GM23338 (cell line): ENCODE measurements around the gene KPTN. TPM values are rescaled to one million over a fixed set of nuclear protein-coding genes. Genes with fewer than 3 reads are reported as not detected.

Experiments
- ATAC-seq: fragments of 200-7000 bp; cut with Tn5 transposase; 3 replicates; pipeline ENCODE4 v1.9.1; 2020
- DNase-seq: peaks from one replicate; pipeline ENCODE4 v3.0.0-alpha.2; 2015; ENCODE audit warnings: low spot score
- H2AFZ ChIP-seq: fragments of 200-600 bp; sonication (generic); 2 replicates; pipeline ENCODE4 v1.8.0; 2016; ENCODE audit warnings: antibody characterized with exemption, mild to moderate bottlenecking, moderate library complexity
- H3F3A ChIP-seq: fragments of 200-600 bp; sonication (generic); replicated peaks from 2 replicates; pipeline ENCODE4 v1.8.0; 2017; ENCODE audit warnings: antibody characterized with exemption, mixed run types, low read depth
- H3K27ac ChIP-seq: fragments of 200-600 bp; sonication (generic); 2 replicates; pipeline ENCODE4 v1.6.1; 2016; ENCODE audit warnings: low read depth
- H3K27me3 ChIP-seq: fragments of 200-600 bp; sonication (generic); 2 replicates; pipeline ENCODE4 v1.8.0; 2016; ENCODE audit warnings: mild to moderate bottlenecking, mixed run types, moderate library complexity; ENCODE audit not compliant: insufficient read depth
- H3K36me3 ChIP-seq: fragments of 200-600 bp; sonication (generic); 2 replicates; pipeline ENCODE4 v1.8.0; 2016; ENCODE audit warnings: mild to moderate bottlenecking; ENCODE audit not compliant: insufficient read depth
- H3K4me1 ChIP-seq: fragments of 200-600 bp; sonication (generic); 2 replicates; pipeline ENCODE4 v1.8.0; 2016; ENCODE audit warnings: mild to moderate bottlenecking, moderate library complexity; ENCODE audit not compliant: insufficient read depth
- H3K4me2 ChIP-seq: fragments of 200-600 bp; sonication (generic); 2 replicates; pipeline ENCODE4 v1.7.1; 2017; ENCODE audit warnings: mixed run types
- H3K4me3 ChIP-seq: fragments of 200-600 bp; sonication (generic); 2 replicates; pipeline ENCODE4 v1.6.1; 2016; ENCODE audit warnings: mixed run types
- H3K79me2 ChIP-seq: fragments of 200-600 bp; sonication (generic); replicated peaks from 2 replicates; pipeline ENCODE4 v1.8.0; 2017; ENCODE audit warnings: mild to moderate bottlenecking; ENCODE audit not compliant: insufficient read depth
- H3K9me2 ChIP-seq: fragments of 200-600 bp; sonication (generic); 2 replicates; pipeline ENCODE4 v1.8.0; 2017; ENCODE audit not compliant: insufficient read depth
- H4K20me1 ChIP-seq: fragments of 200-600 bp; sonication (generic); replicated peaks from 2 replicates; pipeline ENCODE4 v1.8.0; 2017; ENCODE audit warnings: mild to moderate bottlenecking; ENCODE audit not compliant: insufficient read depth
- H3K27ac Mint-ChIP-seq: 2 replicates; pipeline ENCODE4 v1.8.0; 2020; ENCODE audit warnings: inconsistent platforms, mild to moderate bottlenecking, moderate library complexity, mixed read lengths
- H3K27me3 Mint-ChIP-seq: 3 replicates; pipeline ENCODE4 v1.8.0; 2022; ENCODE audit warnings: low read depth, mild to moderate bottlenecking, moderate library complexity, mixed read lengths, inconsistent platforms; ENCODE audit not compliant: insufficient read depth, poor library complexity
- H3K36me3 Mint-ChIP-seq: 3 replicates; pipeline ENCODE4 v1.8.0; 2021; ENCODE audit warnings: low read depth, mild to moderate bottlenecking, inconsistent platforms, moderate library complexity, mixed read lengths
- H3K4me1 Mint-ChIP-seq: 3 replicates; pipeline ENCODE4 v1.8.0; 2020; ENCODE audit warnings: mild to moderate bottlenecking, inconsistent platforms, mixed read lengths
- H3K4me3 Mint-ChIP-seq: 3 replicates; pipeline ENCODE4 v1.8.0; 2021; ENCODE audit warnings: moderate library complexity, mild to moderate bottlenecking, inconsistent platforms, mixed read lengths
- H3K9me3 Mint-ChIP-seq: 3 replicates; pipeline ENCODE4 v1.8.0; 2020; ENCODE audit warnings: moderate library complexity, mild to moderate bottlenecking, inconsistent platforms, mixed read lengths
- CREB1 ChIP-seq: fragments of 250-450 bp; sonication (Bioruptor Pico); IDR thresholded peaks from 2 replicates; pipeline ENCODE4 v1.5.0; 2020; ENCODE audit warnings: low read depth, mild to moderate bottlenecking, moderate library complexity
- CTCF ChIP-seq, 2 experiments: fragments of 200-600 bp in 1 of 2; sonication (generic) in 1 of 2; conservative IDR thresholded peaks; 2 replicates each; pipeline versions ENCODE4 v1.5.1 to v1.6.1; 2016 to 2017; ENCODE audit warnings: antibody characterized with exemption in 2 of 2, low read depth in 2 of 2, mild to moderate bottlenecking in 2 of 2, moderate library complexity in 1 of 2
- EZH2 ChIP-seq: fragments of 200-600 bp; sonication (generic); IDR thresholded peaks from one replicate; pipeline ENCODE4 v1.8.0; 2017; ENCODE audit warnings: antibody characterized with exemption, mild to moderate bottlenecking, low read depth; ENCODE audit not compliant: unreplicated experiment
- EZH2phosphoT487 ChIP-seq: fragments of 200-600 bp; sonication (generic); IDR thresholded peaks from one replicate; pipeline ENCODE4 v1.8.1; 2018; ENCODE audit warnings: antibody characterized with exemption; ENCODE audit not compliant: unreplicated experiment
- JUNB ChIP-seq: IDR thresholded peaks from one replicate; pipeline ENCODE4 v1.6.1; 2016; ENCODE audit warnings: antibody characterized with exemption; ENCODE audit not compliant: unreplicated experiment
- NANOG ChIP-seq: IDR thresholded peaks from 2 replicates; pipeline ENCODE4 v1.6.1; 2016; ENCODE audit warnings: antibody characterized with exemption, borderline replicate concordance
- POLR2AphosphoS5 ChIP-seq: IDR thresholded peaks from 2 replicates; pipeline ENCODE4 v1.6.1; 2016; ENCODE audit warnings: antibody characterized with exemption, low read depth
- REST ChIP-seq: IDR thresholded peaks from one replicate; pipeline ENCODE4 v1.6.1; 2018; ENCODE audit warnings: antibody characterized with exemption; ENCODE audit not compliant: unreplicated experiment
- STAT1 ChIP-seq: IDR thresholded peaks from one replicate; pipeline ENCODE4 v1.6.1; 2016; ENCODE audit warnings: antibody characterized with exemption; ENCODE audit not compliant: unreplicated experiment
- ZNF114 ChIP-seq: fragments of 250-450 bp; sonication (Bioruptor Pico); IDR thresholded peaks from 2 replicates; pipeline ENCODE4 v1.5.0; 2020; ENCODE audit warnings: mild to moderate bottlenecking, moderate library complexity
- ZNF331 ChIP-seq: fragments of 250-450 bp; sonication (Bioruptor Pico); IDR thresholded peaks from 2 replicates; pipeline ENCODE4 v1.5.0; 2020; ENCODE audit warnings: low read depth, mild to moderate bottlenecking, moderate library complexity
- ZNF462 ChIP-seq: fragments of 250-450 bp; sonication (Bioruptor Pico); IDR thresholded peaks from 2 replicates; pipeline ENCODE4 v1.5.0; 2020; ENCODE audit warnings: mild to moderate bottlenecking, moderate library complexity
- polyA plus RNA-seq: library from polyadenylated mRNA; unstranded; fragments of >200 nt; fragmentation: Nextera tagmentation; extraction: Ambion mirVana; gene quantifications from 2 replicates; pipeline ENCODE4 v1.2.1, GENCODE V29; 2016
- total RNA-seq: library from RNA; depleted of rRNA; stranded (reverse); fragments of >200 nt; shearing (Covaris generic); gene quantifications from 2 replicates; pipeline ENCODE4 v1.2.3, GENCODE V29; 2014
- TF ChIP-seq, protein P1 (sequence below): IDR thresholded peaks from 2 replicates; pipeline ENCODE4 v1.6.1; 2016; ENCODE audit warnings: antibody characterized with exemption

The KPTN gene
- total and polyA plus RNA-seq, 2 experiments from 2014 or later, result 19.8 to 26.2 TPM

- Mint-ChIP-seq H3K9me3 (no peaks in the 10 kb centered on the region), H3K27ac (no peak overlapping the region), H3K36me3 (peaks cover 4% of the 10 kb centered on the region), H3K27me3 (peaks cover 21% of the 10 kb centered on the region), H3K4me3 (peak overlapping the region; percentile 74), H3K4me1 (peaks cover 14% of the 10 kb centered on the region)
- peak overlapping the region; percentile 84 for H3K4me2 ChIP-seq
- ATAC-seq (peak; percentile 56), DNase-seq (peak; percentile 87)
- peaks cover 15% of the 10 kb centered on the region; the same call in 1 of the 2 replicates for H3F3A ChIP-seq
- H3K36me3 ChIP-seq, result no peaks in the 10 kb centered on the region
- peaks cover 8% of the 10 kb centered on the region for H3K27me3 ChIP-seq
- H3K4me1 ChIP-seq, result peaks cover 7% of the 10 kb centered on the region; the same call in 1 of the 2 replicates
- TF ChIP-seq CTCF (conservative IDR thresholded peaks at IDR 0.05; ENCODE audit: low read depth in 2 of 2), result no peak
- no peak for TF ChIP-seq ZNF114
- no peak for TF ChIP-seq EZH2
- no peak for TF ChIP-seq STAT1
- no peak for TF ChIP-seq NANOG
- no peak for TF ChIP-seq CREB1 (CRISPR knock-in tag)
- TF ChIP-seq JUNB, result no peak
- TF ChIP-seq EZH2phosphoT487, result no peak
- TF ChIP-seq, protein P1, sequence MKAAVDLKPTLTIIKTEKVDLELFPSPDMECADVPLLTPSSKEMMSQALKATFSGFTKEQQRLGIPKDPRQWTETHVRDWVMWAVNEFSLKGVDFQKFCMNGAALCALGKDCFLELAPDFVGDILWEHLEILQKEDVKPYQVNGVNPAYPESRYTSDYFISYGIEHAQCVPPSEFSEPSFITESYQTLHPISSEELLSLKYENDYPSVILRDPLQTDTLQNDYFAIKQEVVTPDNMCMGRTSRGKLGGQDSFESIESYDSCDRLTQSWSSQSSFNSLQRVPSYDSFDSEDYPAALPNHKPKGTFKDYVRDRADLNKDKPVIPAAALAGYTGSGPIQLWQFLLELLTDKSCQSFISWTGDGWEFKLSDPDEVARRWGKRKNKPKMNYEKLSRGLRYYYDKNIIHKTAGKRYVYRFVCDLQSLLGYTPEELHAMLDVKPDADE, result no peak
- no peak for TF ChIP-seq ZNF331
- TF ChIP-seq POLR2AphosphoS5, result no peak
- TF ChIP-seq ZNF462 (CRISPR knock-in tag), result no peak
- TF ChIP-seq REST, result no peak
- no peaks in the 10 kb centered on the region for H3K79me2 ChIP-seq
- H2AFZ ChIP-seq, result peak overlapping the region; percentile 76
- no peaks in the 10 kb centered on the region for H4K20me1 ChIP-seq
- H3K9me2 ChIP-seq, result peaks cover 4% of the 10 kb centered on the region; the same call in 1 of the 2 replicates
- no peak overlapping the region for H3K27ac ChIP-seq
- peak overlapping the region; percentile 64 for H3K4me3 ChIP-seq
These were observed 4.1 kb downstream of the KPTN start for GRCh38 chr19:47479701-47480503.
